Adrenal gland (tissue), 12 donors: Measurements from ENCODE around the gene TCN2. TPM values are rescaled to one million over a fixed set of nuclear protein-coding genes. Genes with fewer than 3 reads are reported as not detected.

Experiments used
- DNase-seq, 7 donors: peaks; one replicate each; pipeline ENCODE4 v3.0.0-alpha.2; 2019 to 2020
- H3K27ac ChIP-seq, 5 donors: fragments of 200-600 bp; sonication (generic) in 4 of 5; 1 replicate in 3 of 5; 2 replicates in 2 of 5; pipeline versions ENCODE4 v1.5.1 to v1.8.0; 2016 to 2020; ENCODE audit warnings: mild to moderate bottlenecking in 1 of 5
- H3K27me3 ChIP-seq: fragments of 200-600 bp; 2 replicates; pipeline ENCODE4 v1.8.0; 2021
- H3K36me3 ChIP-seq, 2 donors: fragments of 200-600 bp; replicated peaks in 1 of 2; 1 replicate in 1 of 2; 2 replicates in 1 of 2; pipeline versions ENCODE4 v1.5.1 to v1.8.0; 2018 to 2022
- H3K4me1 ChIP-seq, 2 donors: fragments of 200-600 bp; replicated peaks in 1 of 2; 1 replicate in 1 of 2; 2 replicates in 1 of 2; pipeline versions ENCODE4 v1.5.1 to v1.8.0; 2018 to 2021
- H3K4me3 ChIP-seq, 4 donors: fragments of 200-600 bp; sonication (generic) in 3 of 4; one replicate each; pipeline ENCODE4 v1.5.1; 2016 to 2018
- H3K9me3 ChIP-seq, 3 donors: fragments of 200-600 bp; sonication (generic) in 1 of 3; replicated peaks in 1 of 3; 1 replicate in 2 of 3; 2 replicates in 1 of 3; pipeline versions ENCODE4 v1.5.1 to v1.8.0; 2016 to 2021
- POLR2A ChIP-seq, 2 donors: fragments of 450-650 bp; IDR thresholded peaks; one replicate each; pipeline ENCODE4 v1.6.1; 2017; ENCODE audit warnings: antibody characterized with exemption in 2 of 2, mild to moderate bottlenecking in 2 of 2, moderate library complexity in 1 of 2
- WGBS, 4 donors: extraction: QIAGEN DNeasy Blood & Tissue Kit in 2 of 4; methylation state at CpG; one replicate each; pipeline versions ENCODE4 v1.1.5 to v1.1.7; 2013 to 2017; 5-methylcytosine and 5-hydroxymethylcytosine counted together
- intact Hi-C, 2 donors: fragments of 100-400 bp; cut with DNase I; formaldehyde crosslinking; loops; one replicate each; pipeline versions ENCODE4 v1.14.1 to v1.15.0; 2022 to 2023
- polyA plus RNA-seq, 3 donors: library from polyadenylated mRNA; stranded (reverse); fragments of 200-250 nt in 2 of 3; fragments of 350-450 nt in 1 of 3; fragmentation: Illumina TruSeq in 1 of 3; extraction: RNeasy Lipid Tissue Mini Kit (QIAGEN cat#74804) in 1 of 3; gene quantifications; one replicate each; pipeline ENCODE4 v1.2.3, GENCODE V29; 2013 to 2014
- total RNA-seq, 9 donors: library from RNA; depleted of rRNA in 4 of 9; stranded (reverse); fragments of >200 nt in 4 of 9; fragments of 120-200 nt in 1 of 9; fragmentation: NEBNext Ultra II Directional in 1 of 9; extraction: Animal tissue kit (Norgen Biotek cat#: 25700) in 1 of 9; gene quantifications; one replicate each; pipeline versions ENCODE4 v1.1.0 to v1.2.4, GENCODE V29; 2013 to 2023
- TF ChIP-seq, protein P1 (sequence below), 6 experiments: fragments of 450-650 bp in 4 of 6; fragments of 200-600 bp in 2 of 6; sonication (generic) in 1 of 6; IDR thresholded peaks; 1 replicate in 5 of 6; 2 replicates in 1 of 6; pipeline versions ENCODE4 v1.5.1 to v1.8.0; 2016 to 2021; ENCODE audit warnings: antibody characterized with exemption in 6 of 6, mild to moderate bottlenecking in 2 of 6, moderate library complexity in 1 of 6
- donor health status: healthy with polysubstance abuse.
- donor health status: Bipolar disorder and iron deficiency.
- donor health status: DM: yes; HTN: yes; CAD: no.
- donor health status: DM: no; HTN: no; CAD: no.
- donor health status: DM: no; HTN: no; CAD: no.
- donor health status: DM: yes; HTN: yes; CAD: no.

TCN2 gene
- total and polyA plus RNA-seq, 12 donors = 12.8 to 108 (median 49.9) TPM

DNA sequence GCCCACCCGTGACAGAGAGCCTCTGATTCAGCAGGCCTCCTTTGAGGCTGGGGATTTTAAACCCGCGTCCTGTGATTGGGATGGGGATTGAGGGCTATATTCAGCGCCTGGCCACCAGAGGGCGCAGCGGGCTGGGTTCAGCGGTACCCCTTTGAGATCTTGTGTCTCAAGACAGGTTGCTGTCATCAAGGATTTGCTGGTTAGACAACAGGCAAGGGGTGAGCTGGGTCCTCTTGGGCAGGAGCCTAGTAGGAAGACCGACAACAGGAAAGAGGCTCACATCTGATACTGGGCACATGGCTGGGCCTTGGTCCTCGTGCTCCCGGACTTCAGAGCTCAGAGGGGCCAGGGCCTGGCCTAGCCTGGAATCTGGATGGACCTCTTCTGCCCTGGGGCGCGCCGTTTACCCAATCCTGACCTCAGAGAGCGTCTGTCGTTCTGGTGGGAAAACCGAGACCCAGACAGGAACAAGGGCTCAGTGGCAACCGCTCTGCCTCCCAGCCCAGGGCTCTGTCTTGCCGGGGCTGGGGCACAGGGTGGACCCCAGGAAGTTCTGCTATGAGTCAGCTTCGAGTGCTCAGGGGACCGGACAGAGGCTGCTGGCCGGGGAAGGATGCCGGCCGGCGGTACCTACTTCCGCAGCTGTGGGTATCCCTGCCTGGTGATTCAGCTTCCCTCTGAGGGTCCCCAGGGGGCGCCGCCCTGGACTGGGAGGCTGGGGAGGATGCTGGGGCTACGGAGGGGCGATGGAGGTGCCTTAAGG lies 27.7 kb downstream of the TCN2 start:
- Histone ChIP-seq H3K4me1 (peaks cover 22 to 30% of the 10 kb centered on the region in 2 donors), H3K27me3 (no peaks in the 10 kb centered on the region), H3K36me3 (no peaks in the 10 kb centered on the region), H3K4me3 (peak overlapping the region in 1 of 4 donors; percentile 70), H3K9me3 (no peaks in the 10 kb centered on the region), H3K27ac (peak overlapping the region in 4 of 5 donors; percentile 74 to 90 (median 80))
- peak; percentile 82 to 96 (median 88) for DNase-seq
- 3 to 32% (median 17%) methylated on average over 8 to 29 of the region's 29 CpGs for WGBS, 4 donors
- no peak for TF ChIP-seq POLR2A (IDR thresholded peaks at IDR 0.05)
- TF ChIP-seq, protein P1, sequence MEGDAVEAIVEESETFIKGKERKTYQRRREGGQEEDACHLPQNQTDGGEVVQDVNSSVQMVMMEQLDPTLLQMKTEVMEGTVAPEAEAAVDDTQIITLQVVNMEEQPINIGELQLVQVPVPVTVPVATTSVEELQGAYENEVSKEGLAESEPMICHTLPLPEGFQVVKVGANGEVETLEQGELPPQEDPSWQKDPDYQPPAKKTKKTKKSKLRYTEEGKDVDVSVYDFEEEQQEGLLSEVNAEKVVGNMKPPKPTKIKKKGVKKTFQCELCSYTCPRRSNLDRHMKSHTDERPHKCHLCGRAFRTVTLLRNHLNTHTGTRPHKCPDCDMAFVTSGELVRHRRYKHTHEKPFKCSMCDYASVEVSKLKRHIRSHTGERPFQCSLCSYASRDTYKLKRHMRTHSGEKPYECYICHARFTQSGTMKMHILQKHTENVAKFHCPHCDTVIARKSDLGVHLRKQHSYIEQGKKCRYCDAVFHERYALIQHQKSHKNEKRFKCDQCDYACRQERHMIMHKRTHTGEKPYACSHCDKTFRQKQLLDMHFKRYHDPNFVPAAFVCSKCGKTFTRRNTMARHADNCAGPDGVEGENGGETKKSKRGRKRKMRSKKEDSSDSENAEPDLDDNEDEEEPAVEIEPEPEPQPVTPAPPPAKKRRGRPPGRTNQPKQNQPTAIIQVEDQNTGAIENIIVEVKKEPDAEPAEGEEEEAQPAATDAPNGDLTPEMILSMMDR (IDR thresholded peaks at IDR 0.05) = peak; percentile 96 to 99 (median 98)
- intact Hi-C loops = loop anchor here (2.0 to 10.0 kb wide), 4 partner anchors 60 to 290 kb away; partner anchors contain the start of gene OSBP2 (in 1 of the 2)

- Histone ChIP-seq H3K27ac (peak within 1 kb of the TSS; percentile 37 to 90 (median 77)), H3K9me3 (no peaks in the 10 kb centered on the region), H3K27me3 (no peaks in the 10 kb centered on the region), H3K4me1 (peaks cover 22 to 30% of the 10 kb centered on the region in 2 donors), H3K36me3 (no peaks in the 10 kb centered on the region), H3K4me3 (peak within 1 kb of the TSS; percentile 15 to 70 (median 56))
- DNase-seq = peak; percentile 93 to 97 (median 95)
- WGBS, 4 donors = 1 to 6% (median 1%) methylated on average over 20 to 75 of the region's 75 CpGs
- peak; percentile 72 to 90 for TF ChIP-seq POLR2A (IDR thresholded peaks at IDR 0.05)
- TF ChIP-seq, protein P1 (IDR thresholded peaks at IDR 0.05) = peak in 3 of 6 experiments; percentile 18 to 44 (median 18)
- intact Hi-C loops = loop anchor here (2.0 to 10.0 kb wide), 4 partner anchors 59 to 289 kb away; partner anchors contain the start of gene OSBP2 (in 1 of the 2)
These were observed 28.6 kb downstream of the TCN2 start, which contains the start of gene SLC35E4 for GRCh38 chr22:30635273-30636225. Gene SLC35E4, plus strand, starts transcription at chr22:30635781. Its CDS starts 670 bp downstream, at chr22:30636451.

DNA sequence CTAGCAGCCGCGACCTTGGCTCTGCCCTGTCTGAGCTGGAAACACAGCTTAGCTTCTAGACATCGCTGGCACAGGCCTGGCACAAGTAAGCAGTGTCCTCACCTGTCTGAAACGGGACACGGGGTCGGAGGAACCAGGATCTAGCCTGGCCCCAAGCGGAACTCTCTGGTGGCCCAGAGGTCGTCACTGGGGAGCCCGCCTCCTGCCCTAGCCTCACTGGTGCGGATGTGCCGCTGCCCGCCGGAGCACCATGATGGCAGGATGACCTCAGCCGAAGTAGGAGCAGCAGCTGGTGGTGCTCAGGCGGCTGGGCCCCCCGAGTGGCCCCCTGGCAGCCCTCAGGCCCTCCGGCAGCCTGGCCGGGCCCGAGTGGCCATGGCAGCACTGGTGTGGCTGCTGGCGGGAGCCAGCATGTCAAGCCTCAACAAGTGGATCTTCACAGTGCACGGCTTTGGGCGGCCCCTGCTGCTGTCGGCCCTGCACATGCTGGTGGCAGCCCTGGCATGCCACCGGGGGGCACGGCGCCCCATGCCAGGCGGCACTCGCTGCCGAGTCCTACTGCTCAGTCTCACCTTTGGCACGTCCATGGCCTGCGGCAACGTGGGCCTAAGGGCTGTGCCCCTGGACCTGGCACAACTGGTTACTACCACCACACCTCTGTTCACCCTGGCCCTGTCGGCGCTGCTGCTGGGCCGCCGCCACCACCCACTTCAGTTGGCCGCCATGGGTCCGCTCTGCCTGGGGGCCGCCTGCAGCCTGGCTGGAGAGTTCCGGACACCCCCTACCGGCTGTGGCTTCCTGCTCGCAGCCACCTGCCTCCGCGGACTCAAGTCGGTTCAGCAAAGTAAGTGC lies 29.5 kb downstream of the TCN2 start:
- Histone ChIP-seq H3K27me3 (no peaks in the 10 kb centered on the region), H3K27ac (peak overlapping the region in 3 of 5 donors; percentile 74 to 90 (median 83)), H3K9me3 (no peaks in the 10 kb centered on the region), H3K4me1 (peaks cover 22 to 30% of the 10 kb centered on the region in 2 donors), H3K36me3 (no peaks in the 10 kb centered on the region), H3K4me3 (peak overlapping the region in 3 of 4 donors; percentile 15 to 70 (median 50))
- TF ChIP-seq, protein P1 (IDR thresholded peaks at IDR 0.05) = no peak
- no peak for TF ChIP-seq POLR2A (IDR thresholded peaks at IDR 0.05)
- peak in 6 of 7 donors; percentile 28 to 67 (median 37) for DNase-seq
- WGBS, 4 donors = 16 to 67% (median 58%) methylated on average over 7 to 45 of the region's 45 CpGs
- intact Hi-C loops = loop anchor here (5.0 to 10.0 kb wide), 3 partner anchors 58 to 288 kb away; partner anchors contain the start of gene OSBP2 (in 1 of the 2)
